Measurements from ENCODE around the gene PHLDA1.

DNA sequence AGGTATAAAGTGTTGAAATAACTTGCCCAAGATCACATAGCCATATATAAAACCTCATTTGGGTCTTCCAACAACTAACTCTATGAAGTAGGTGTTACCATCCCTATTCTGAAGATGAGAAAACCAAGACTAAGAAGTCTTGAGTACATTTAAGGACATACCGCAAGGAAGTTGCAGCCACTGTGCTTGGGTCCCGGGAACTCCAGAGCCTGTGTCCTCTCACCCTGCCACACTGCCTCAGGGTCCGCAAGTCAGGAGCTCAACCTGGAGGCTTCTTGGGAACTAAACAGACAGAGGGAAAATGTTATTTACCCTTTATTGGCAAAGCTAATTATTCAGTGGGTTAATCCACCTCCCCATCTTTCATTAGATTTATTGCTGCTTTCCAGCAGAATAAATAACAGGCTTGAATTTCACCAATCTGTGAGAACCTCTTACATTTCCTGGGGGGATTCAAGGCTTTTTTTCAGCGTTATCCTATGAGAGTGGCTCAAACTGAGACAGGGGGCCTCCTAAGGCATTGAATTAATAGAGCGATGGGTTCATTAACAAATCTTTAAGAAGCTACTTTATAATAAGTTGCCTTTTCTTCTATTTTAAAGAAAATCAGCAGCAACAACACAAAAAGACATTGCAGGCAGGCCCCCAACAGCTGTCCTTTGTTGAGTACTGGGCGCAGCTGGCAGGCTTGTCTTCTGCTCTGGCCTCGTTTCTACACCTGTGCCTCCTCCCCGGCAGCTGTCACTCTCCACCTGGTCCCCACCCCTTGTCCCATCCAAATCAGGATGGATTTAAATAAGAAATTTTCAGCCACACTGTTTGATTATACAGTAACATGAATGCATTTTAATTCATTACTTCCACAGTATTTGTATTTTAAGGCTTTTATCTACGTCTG is 25.3 kb downstream of the PHLDA1 start:
- TF ChIP-seq, protein P1, sequence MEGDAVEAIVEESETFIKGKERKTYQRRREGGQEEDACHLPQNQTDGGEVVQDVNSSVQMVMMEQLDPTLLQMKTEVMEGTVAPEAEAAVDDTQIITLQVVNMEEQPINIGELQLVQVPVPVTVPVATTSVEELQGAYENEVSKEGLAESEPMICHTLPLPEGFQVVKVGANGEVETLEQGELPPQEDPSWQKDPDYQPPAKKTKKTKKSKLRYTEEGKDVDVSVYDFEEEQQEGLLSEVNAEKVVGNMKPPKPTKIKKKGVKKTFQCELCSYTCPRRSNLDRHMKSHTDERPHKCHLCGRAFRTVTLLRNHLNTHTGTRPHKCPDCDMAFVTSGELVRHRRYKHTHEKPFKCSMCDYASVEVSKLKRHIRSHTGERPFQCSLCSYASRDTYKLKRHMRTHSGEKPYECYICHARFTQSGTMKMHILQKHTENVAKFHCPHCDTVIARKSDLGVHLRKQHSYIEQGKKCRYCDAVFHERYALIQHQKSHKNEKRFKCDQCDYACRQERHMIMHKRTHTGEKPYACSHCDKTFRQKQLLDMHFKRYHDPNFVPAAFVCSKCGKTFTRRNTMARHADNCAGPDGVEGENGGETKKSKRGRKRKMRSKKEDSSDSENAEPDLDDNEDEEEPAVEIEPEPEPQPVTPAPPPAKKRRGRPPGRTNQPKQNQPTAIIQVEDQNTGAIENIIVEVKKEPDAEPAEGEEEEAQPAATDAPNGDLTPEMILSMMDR (IDR thresholded peaks at IDR 0.05; ENCODE audit: extremely low read depth in 1 of 2, insufficient read depth in 1 of 2, low read depth in 1 of 2, low read length in 2 of 2): no peak
- TF ChIP-seq JUN (IDR thresholded peaks at IDR 0.05; ENCODE audit: borderline replicate concordance, insufficient read depth, insufficient read length, low read depth) (no peak), EZH2 (IDR thresholded peaks at IDR 0.05; ENCODE audit: borderline replicate concordance, low read depth, low read length, severe bottlenecking) (no peak), POLR2AphosphoS5 (IDR thresholded peaks at IDR 0.05; ENCODE audit: insufficient read depth, low read depth, low read length) (no peak), POLR2A (IDR thresholded peaks at IDR 0.05; ENCODE audit: low read depth, low read length) (no peak)
- TF ChIP-seq, protein P2, sequence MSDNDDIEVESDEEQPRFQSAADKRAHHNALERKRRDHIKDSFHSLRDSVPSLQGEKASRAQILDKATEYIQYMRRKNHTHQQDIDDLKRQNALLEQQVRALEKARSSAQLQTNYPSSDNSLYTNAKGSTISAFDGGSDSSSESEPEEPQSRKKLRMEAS (IDR thresholded peaks at IDR 0.05; ENCODE audit: insufficient read depth, insufficient read length): no peak
